PC-3 (cell line): ENCODE data around the gene NAT16. TPM values are rescaled to one million over a fixed set of nuclear protein-coding genes. Genes with fewer than 3 reads are reported as not detected.
A peak's percentile ranks its signal among the peaks of the same experiment; 100 is the strongest.

Experiments used
- ATAC-seq: fragments of 200-7000 bp; cut with Tn5 transposase; 2 replicates; pipeline ENCODE4 v1.9.1; 2020; ENCODE audit warnings: mild to moderate bottlenecking, moderate library complexity
- BruUV-seq: library from RNA; stranded (reverse); fragments of 400-500 nt; replicated peaks from 2 replicates; lab custom pipeline; 2021; lab: Mats Ljungman, UMichigan
- CTCF ChIA-PET: fragments of 300-600 bp; sonication (Branson Sonifier 250); formaldehyde crosslinking; loops from one replicate; lab custom pipeline; 2022; ENCODE audit warnings: antibody characterized with exemption; lab: Charles Lee
- POLR2A ChIA-PET: fragments of 300-600 bp; sonication (Branson Sonifier 250); formaldehyde crosslinking; loops from one replicate; lab custom pipeline; 2022; ENCODE audit warnings: antibody characterized with exemption; ENCODE audit not compliant: unreplicated experiment; lab: Charles Lee
- DNase-seq: peaks from one replicate; pipeline ENCODE4 v3.0.0-alpha.2; 2015
- H2AFZ ChIP-seq: fragments of 300-600 bp; sonication (generic); 2 replicates; pipeline ENCODE4 v1.6.0; 2016; ENCODE audit warnings: antibody characterized with exemption, low read length
- H3F3A ChIP-seq: fragments of 300-600 bp; sonication (generic); one replicate; pipeline ENCODE4 v1.6.0; 2017; ENCODE audit warnings: antibody characterized with exemption, low read length, control low read depth, mild to moderate bottlenecking; ENCODE audit not compliant: unreplicated experiment
- H3K27ac ChIP-seq: fragments of 300-600 bp; sonication (generic); 2 replicates; pipeline ENCODE4 v1.5.1; 2016; ENCODE audit warnings: mild to moderate bottlenecking, low read length
- H3K27me3 ChIP-seq: fragments of 300-600 bp; sonication (generic); 2 replicates; pipeline ENCODE4 v1.6.1; 2016; ENCODE audit warnings: low read length, mixed read lengths
- H3K36me3 ChIP-seq: fragments of 300-600 bp; sonication (generic); 2 replicates; pipeline ENCODE4 v1.6.1; 2016; ENCODE audit warnings: low read depth, mixed run types, low read length, mixed read lengths
- H3K4me1 ChIP-seq: fragments of 300-600 bp; sonication (generic); 2 replicates; pipeline ENCODE4 v1.5.1; 2016; ENCODE audit warnings: low read length; ENCODE audit not compliant: insufficient read depth
- H3K4me2 ChIP-seq: fragments of 300-600 bp; sonication (generic); 2 replicates; pipeline ENCODE4 v1.6.0; 2016; ENCODE audit warnings: low read length
- H3K4me3 ChIP-seq: fragments of 300-600 bp; sonication (generic); 2 replicates; pipeline ENCODE4 v1.5.1; 2016; ENCODE audit warnings: mild to moderate bottlenecking, low read length, mixed read lengths
- H3K79me2 ChIP-seq: fragments of 300-600 bp; sonication (generic); 2 replicates; pipeline ENCODE4 v1.6.1; 2017; ENCODE audit warnings: low read length, mixed read lengths
- H3K9ac ChIP-seq: fragments of 300-600 bp; sonication (generic); 2 replicates; pipeline ENCODE4 v1.6.0; 2016; ENCODE audit warnings: mild to moderate bottlenecking, low read length
- H3K9me2 ChIP-seq: fragments of 300-600 bp; sonication (generic); replicated peaks from 2 replicates; pipeline ENCODE4 v1.6.1; 2016; ENCODE audit warnings: mixed run types, low read length, mixed read lengths
- H3K9me3 ChIP-seq: fragments of 300-600 bp; sonication (generic); 2 replicates; pipeline ENCODE4 v1.6.1; 2016; ENCODE audit warnings: low read length, mixed read lengths
- H4K20me1 ChIP-seq: fragments of 300-600 bp; sonication (generic); 2 replicates; pipeline ENCODE4 v1.6.1; 2016; ENCODE audit warnings: low read length, mixed read lengths
- EZH2 ChIP-seq: fragments of 300-600 bp; sonication (generic); IDR thresholded peaks from one replicate; pipeline ENCODE4 v1.6.1; 2017; ENCODE audit warnings: antibody characterized with exemption, mild to moderate bottlenecking, low read length; ENCODE audit not compliant: unreplicated experiment
- EZH2phosphoT487 ChIP-seq: fragments of 300-600 bp; sonication (generic); IDR thresholded peaks from 2 replicates; pipeline ENCODE4 v1.6.1; 2018; ENCODE audit warnings: mild to moderate bottlenecking, antibody characterized with exemption, low read length, borderline replicate concordance
- intact Hi-C: fragments of 100-400 bp; cut with micrococcal nuclease; formaldehyde crosslinking; loops from 2 replicates; pipeline ENCODE4 v1.9.0; 2023
- total RNA-seq: library from RNA; depleted of rRNA; stranded (reverse); fragments of >200 nt; gene quantifications from 2 replicates; pipeline ENCODE4 v1.2.3, GENCODE V29; 2014
- TF ChIP-seq, protein P1 (sequence below): fragments of 300-600 bp; sonication (generic); conservative IDR thresholded peaks from 2 replicates; pipeline ENCODE4 v1.5.1; 2017; ENCODE audit warnings: antibody characterized with exemption, low read depth, mild to moderate bottlenecking, low read length

Gene NAT16
- total RNA-seq, 1 experiment from 2014 or later = 0.26 TPM

DNA sequence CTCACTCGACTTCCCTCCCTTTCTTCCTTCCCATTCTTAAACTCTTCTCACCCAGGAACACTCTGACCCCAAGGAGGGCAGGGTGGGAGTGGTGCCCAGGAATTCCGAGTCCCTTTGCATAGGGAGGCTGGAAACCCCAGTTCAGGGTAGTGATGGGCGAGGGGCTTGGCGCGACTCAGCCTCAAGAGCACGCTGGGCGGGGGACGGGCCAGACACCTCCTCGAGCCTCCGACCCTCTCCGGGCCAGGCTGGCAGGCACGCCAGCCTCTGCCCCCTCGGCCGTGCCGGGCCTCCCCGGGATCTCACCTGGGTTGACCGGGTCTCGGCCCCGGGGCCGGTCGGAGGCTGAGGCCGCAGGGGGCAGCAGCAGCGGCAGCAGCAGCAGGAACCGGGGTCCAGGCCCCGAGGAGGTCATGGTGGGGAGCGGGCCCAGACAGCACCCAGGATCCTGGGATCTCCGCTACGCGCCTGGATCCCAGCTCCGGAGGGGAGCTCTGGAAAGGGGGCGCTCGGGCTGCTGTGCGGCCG, 36.8 kb upstream of the NAT16 start:
- Histone ChIP-seq H3K9ac (peak overlapping the region; percentile 80), H3K9me3 (no peaks in the 10 kb centered on the region), H3K4me2 (peak overlapping the region; percentile 98), H3K4me1 (peaks cover 11% of the 10 kb centered on the region), H3F3A (no peaks in the 10 kb centered on the region), H3K27me3 (no peaks in the 10 kb centered on the region), H3K9me2 (no peaks in the 10 kb centered on the region), H3K4me3 (peak overlapping the region; percentile 80), H3K79me2 (peaks cover 56% of the 10 kb centered on the region), H2AFZ (peak overlapping the region; percentile 81), H3K27ac (peak overlapping the region; percentile 83), H4K20me1 (no peaks in the 10 kb centered on the region), H3K36me3 (no peaks in the 10 kb centered on the region; the same call in 1 of the 2 replicates)
- ATAC-seq = peak; percentile 18
- ChIA-PET CTCF (interaction anchor here (0.9 to 2.0 kb wide), 4 partner anchors 24 to 66 kb away, joined by 3 to 11 read pairs (median 6); no protein-coding TSS in a partner anchor), POLR2A (interaction anchor here (0.6 to 1.4 kb wide), 5 partner anchors 27 to 633 kb away, joined by 3 to 7 read pairs (median 6); partner anchors contain the start of gene FIS1)
- intact Hi-C loops = no loop called here
- no TSS peak for BruUV-seq
- no peak for TF ChIP-seq EZH2phosphoT487
- TF ChIP-seq EZH2 = no peak
- TF ChIP-seq, protein P1, sequence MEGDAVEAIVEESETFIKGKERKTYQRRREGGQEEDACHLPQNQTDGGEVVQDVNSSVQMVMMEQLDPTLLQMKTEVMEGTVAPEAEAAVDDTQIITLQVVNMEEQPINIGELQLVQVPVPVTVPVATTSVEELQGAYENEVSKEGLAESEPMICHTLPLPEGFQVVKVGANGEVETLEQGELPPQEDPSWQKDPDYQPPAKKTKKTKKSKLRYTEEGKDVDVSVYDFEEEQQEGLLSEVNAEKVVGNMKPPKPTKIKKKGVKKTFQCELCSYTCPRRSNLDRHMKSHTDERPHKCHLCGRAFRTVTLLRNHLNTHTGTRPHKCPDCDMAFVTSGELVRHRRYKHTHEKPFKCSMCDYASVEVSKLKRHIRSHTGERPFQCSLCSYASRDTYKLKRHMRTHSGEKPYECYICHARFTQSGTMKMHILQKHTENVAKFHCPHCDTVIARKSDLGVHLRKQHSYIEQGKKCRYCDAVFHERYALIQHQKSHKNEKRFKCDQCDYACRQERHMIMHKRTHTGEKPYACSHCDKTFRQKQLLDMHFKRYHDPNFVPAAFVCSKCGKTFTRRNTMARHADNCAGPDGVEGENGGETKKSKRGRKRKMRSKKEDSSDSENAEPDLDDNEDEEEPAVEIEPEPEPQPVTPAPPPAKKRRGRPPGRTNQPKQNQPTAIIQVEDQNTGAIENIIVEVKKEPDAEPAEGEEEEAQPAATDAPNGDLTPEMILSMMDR = no peak; the same call in 1 of the 2 replicates
- no peak for DNase-seq

DNA sequence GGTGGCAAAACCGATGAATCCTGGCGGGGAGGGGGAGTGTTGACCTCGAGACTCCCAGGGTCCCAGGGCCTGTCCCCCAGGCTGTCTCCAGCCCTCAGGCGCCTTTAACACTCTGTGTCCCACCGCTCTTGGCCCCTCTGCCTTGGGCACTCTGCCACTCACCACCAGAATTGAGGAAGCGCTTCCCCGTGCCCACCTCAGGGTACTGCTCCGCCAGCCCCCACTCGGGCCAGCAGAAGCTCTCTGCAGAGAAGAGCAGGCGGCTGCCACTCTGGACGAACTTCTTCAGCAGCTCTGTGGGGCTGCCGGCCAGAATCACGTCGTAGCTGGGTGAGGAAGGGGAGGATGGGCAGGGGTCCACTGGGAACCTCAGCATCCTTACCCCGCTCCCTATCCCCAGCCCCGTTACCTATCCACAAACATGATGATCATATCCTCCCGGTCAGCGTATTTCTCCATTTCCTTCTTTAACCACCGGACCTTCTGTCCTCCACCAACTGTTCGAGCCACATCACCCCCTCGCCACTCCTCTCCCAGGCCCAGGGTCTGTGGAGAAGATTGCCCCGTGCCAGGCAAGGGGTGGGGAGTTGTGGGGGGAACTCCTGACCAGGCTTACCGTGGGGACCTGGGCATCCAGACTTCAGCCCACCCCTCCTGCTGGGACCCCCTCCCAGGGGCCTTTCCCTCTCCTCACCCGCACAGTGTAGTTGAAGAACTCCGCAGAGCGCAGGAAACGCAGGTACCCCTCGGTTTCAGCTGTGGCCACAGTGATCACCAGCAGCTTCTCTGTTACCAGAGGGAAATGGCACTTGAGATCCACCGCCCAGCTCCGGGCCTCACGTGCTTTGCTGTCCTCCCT, 36.1 kb upstream of the NAT16 start:
- CTCF ChIA-PET = interaction anchor here (0.9 to 2.0 kb wide), 2 partner anchors 23 to 67 kb away, joined by 3 to 11 read pairs; no protein-coding TSS in a partner anchor
- BruUV-seq = TSS peak; percentile 47

More for the DNA sequence above, 36.1 kb upstream of the NAT16 start:
- intact Hi-C loops = no loop called here
- peaks cover 11% of the 10 kb centered on the region for H3K4me1 ChIP-seq
- peak; percentile 11 for DNase-seq
- peak overlapping the region; percentile 80 for H3K4me3 ChIP-seq
- peak; percentile 7 for ATAC-seq
- no peaks in the 10 kb centered on the region; the same call in 1 of the 2 replicates for H3K36me3 ChIP-seq
- POLR2A ChIA-PET = interaction anchor here (0.7 kb wide), 1 partner anchor 36 kb away, joined by 6 read pairs; no protein-coding TSS in a partner anchor
- H4K20me1 ChIP-seq = no peaks in the 10 kb centered on the region
- peak overlapping the region; percentile 81 for H2AFZ ChIP-seq
- peaks cover 50% of the 10 kb centered on the region for H3K79me2 ChIP-seq
- H3K9me3 ChIP-seq = no peaks in the 10 kb centered on the region
- no peaks in the 10 kb centered on the region for H3K27me3 ChIP-seq
- TF ChIP-seq, protein P1 = no peak
- no peak for TF ChIP-seq EZH2
- TF ChIP-seq EZH2phosphoT487 = no peak
- no peaks in the 10 kb centered on the region for H3F3A ChIP-seq
- H3K9ac ChIP-seq = peak overlapping the region; percentile 80
- H3K4me2 ChIP-seq = peak overlapping the region; percentile 98
- no peaks in the 10 kb centered on the region for H3K9me2 ChIP-seq
- H3K27ac ChIP-seq = no peak overlapping the region
